CD4-positive, alpha-beta T cell treated with Interleukin-4 for 4 hours (primary cell): ENCODE data around the gene ZNF30.
"Not testable (repeated sequence)": the region's sequence is repeated elsewhere in the genome, so short reads cannot be mapped to it uniquely, and the experiment has no call there.

Experiments used
- DNase-seq: peaks from one replicate; pipeline ENCODE4 v3.0.0-alpha.2; 2020

ZNF30 gene

DNA sequence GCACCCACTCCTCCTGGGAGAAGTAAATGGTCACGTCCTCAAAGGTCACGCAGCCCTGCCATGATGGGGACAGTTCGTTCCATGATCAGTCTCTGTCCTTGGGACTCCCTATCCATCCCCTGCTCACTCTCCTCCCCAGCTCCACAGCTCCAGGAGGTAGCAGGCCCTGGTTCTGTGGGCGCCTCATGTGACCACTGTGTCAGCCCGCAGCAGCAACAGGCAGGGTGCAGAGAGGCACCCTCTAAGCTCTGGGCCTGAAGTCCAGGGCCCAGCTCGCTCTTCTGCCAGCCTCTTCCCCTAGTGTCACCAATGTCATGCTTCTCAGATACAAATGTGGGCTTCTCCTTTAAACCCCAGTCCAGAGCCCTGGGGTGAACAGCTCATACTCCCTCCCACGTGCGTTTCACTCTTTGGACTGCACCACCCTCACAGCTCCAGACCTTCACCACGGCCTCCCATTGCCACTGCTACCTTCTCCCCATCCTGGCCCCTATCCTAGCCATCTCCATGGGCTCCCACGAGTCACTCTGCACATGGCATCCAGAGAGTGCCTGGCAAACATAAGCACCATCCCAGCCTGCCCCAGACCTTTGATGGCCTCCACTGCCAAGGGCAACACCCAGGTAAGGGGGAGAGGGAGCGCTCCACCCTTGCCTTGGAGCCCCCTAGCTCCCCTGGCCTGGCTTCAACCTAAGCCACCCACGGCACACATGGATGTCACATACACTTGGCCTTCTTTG, 34.4 kb downstream of the ZNF30 start:
- DNase-seq, result no peak

DNA sequence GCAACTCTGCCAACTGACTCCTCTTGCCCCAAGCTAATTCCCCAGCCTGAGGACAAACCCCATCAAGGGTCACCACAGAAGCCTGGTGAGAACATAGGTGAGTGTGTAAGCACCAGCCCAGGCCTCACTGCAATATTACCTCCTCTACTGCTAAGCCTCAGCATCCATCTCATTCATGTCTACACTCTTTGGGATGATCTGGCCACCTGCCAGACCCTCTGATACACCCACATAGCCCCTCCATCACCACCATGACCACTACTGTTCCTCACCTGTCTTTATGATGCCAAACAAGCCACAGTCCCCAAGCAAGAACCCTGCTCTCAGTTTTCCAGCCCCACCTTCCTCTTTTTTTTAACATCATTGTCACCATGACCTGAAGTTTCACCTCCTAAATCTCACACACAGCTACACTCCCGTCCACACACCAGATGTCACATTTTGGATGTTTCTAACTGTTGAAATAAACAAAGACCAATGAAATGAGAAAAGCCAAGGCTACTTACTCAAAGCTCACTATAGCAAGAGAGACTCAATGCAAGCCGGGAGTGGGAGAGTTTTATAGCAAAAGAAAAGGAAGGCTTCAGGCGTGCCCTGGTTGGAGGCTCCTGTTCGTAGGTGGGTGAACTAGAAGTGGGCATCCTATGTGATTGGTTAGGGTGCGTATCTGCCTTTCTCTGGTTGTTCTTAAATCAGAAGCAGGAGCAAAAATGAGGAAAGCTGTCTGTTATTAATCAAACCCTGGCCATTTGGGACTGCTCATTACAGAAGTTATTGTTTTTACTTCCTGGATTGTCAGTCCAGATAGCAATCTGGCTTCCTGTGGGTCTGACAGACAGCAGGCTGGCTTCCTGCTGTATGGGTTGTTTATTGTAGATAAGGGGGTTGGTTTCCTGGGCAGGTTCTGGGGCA, 35.3 kb downstream of the ZNF30 start:
- DNase-seq, result peak; percentile 52

DNA sequence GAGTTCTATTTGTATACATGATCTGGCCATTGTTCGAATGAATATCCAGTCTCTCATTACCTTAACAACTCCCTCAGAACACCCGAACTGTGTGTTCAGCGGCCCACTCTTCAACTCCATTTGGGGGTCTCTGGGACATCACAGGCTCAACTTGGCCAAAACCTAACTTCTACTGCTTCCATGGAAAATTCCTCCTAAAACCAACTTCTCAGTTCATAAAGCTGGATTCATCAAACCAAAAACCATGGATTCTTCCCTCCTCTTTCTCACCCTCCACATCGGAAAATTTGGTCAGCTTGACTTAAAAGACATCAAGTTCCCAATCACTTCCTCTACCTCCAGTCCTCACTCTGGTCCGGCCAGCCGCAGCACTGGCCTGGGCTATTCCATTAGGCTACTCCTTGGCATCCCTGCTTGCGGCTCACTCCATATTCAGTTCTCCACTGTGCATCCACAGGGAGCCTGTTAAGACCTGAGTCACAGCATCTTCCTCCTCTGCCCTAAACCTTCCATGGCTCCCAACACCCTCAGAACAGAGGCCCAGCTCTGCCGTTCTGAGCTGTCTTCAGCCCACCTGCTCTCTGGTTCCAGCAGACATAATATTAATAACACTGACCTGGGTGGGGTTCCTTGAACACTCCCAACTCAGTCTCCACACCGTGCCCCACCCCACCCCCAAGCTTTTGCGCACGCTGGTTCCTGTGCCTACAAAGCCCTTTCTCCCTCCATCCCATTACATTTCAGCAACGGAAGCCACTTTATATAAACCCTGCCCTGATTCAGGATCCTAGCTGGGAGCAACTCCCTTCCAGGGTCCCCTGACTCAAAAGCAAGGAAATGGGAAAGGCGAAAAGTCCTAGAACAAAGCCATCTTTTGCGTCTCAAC, 36.2 kb downstream of the ZNF30 start:
- no peak for DNase-seq

DNA sequence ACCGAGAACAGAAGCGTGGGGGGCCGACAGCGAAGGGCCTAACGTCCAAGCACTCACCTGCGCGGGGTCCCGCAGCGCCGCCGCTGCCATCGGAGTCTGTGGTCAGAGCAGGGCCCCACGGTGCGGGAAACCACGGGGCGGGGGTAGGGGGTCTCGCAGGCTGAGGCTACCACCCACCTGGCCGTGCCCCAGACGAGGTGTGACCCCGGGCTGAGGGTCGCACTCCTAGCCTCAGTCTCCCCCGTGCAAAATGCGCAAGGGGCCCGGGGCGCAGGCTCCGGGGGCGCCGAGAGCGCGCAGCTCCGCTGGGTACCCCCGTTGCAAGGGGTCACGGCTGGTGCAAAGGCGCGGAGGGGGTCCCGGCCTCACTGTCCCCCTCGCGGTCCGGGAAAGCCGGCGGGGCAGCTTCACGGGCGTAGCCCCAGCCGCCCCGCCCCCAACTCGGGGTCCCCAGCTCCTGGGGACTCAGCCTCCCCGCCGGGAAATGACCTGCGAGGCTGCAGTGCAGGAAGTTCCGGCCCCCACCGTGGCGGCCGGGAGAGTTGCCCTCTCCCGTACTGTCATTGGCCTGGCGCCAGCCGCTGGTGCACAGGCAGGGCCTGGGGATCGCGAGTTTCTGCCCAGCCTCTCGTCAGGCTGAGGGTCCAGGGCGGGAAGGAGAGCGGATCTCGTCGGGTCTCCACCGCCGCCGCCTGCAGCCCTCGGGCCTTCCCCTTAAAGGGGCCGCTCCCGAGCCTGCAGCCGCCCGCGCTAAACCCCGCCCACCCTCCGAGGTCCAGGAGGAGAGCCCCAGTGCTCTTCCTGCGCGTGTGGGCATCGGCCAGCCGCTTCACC, 37.1 kb downstream of the ZNF30 start, which contains the start of gene ZNF792:
Gene ZNF792 (minus strand): TSS at position 657 of the 834 bp plus-strand sequence. CDS start 567 bp downstream, at position 90.
- peak; percentile 24 for DNase-seq

DNA sequence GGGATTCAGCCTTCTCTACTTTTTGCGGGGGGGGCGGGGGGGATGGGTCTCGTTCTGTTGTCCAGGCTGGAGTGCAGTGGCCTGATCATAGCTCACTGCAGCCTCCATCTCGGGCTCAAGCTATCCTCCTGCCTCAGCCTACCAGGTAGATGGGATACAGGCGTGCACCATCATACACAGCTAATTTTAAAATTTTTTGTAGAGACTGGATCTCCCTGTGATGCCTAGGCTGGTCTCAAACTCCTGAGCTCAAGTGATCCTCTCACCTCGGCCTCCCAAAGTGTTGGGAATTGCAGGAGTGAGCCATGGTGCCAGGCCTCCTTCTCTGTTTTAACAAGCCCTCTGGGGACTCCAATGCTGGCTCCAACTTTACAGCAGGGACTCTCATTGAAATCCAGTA, 37.9 kb downstream of the ZNF30 start:
- DNase-seq, result no peak

DNA sequence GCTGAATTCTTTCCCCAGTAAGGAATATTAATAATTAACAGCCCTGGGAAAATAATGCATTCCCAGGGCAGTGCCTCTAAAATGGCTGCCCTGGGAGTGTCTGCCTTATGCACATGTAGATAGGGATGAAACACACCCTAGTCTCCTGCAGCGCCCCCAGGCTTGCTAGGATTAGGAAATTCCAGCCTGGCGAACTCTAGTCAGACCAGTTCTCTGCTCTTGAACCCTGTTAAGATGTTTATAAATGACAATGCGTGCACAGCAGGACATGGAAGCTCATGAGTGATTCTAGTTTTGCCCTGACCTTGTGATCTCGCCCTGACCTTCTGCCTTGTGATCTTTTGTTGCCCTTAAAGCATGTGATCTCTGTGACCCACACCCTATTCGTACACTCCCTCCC, 38.8 kb downstream of the ZNF30 start:
- not testable (repeated sequence) for DNase-seq

DNA sequence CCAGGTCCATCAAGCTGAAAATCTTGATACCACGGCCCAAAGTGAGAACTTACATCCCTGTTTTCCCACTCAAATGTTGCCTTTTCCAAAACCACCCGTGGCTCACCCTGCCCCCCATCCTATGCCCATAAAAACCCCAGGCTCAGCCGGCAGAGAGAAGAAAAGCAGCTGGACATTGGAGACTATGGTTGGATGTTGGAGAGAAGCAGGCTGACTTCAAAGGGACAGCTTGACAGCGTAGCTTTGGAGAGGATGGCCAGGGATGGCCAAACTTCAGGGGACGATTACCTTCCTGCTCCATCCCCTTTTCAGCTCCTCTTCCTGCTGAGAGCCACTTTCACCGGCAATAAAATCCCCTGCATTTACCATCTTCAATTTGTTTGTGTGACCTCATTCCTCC, 40.8 kb downstream of the ZNF30 start:
- no peak for DNase-seq

DNA sequence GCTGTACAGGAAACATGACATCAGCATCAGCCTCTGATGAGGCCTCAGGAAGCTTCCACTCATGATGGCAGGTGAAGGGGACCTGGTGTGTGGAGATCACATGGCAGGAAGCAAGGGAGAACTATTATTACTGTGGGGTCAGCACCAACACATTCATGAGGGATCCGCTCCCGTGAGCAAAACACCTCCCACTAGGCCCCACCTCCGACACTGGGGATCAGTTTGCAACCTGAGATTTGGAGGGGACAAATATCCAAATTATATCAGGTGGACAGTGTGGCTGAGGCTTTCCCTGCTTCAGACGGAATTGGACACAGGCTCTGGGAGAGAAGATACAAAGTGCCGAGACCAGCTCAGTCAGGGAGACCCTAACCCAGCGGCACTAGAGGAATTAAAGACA, 43.0 kb downstream of the ZNF30 start:
- no peak for DNase-seq

DNA sequence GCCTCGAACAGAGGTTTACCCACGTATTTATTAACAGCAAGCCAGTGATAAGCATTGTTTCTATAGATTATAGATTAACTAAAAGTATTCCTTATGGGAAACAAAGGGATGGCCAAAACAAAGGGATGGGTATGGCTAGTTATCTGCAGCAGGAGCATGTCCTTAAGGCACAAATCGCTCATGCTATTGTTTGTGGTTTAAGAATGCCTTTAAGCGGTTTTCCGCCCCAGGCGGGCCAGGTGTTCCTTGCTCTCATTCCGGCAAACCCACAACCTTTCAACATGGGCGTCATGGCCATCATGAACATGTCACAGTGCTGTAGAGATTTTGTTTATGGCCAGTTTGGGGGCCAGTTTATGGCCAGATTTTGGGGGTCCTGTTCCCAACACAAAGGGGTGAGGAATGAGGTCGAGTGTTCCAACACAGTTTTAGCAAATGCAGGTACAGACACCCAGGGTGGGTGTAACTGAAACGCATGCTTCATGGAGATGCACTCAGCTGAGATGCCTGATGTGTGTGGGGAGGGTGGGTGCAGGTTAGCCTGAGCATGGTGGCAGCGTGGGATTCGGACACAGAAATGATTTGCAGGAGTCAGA, 43.6 kb downstream of the ZNF30 start:
- not testable (repeated sequence) for DNase-seq

DNA sequence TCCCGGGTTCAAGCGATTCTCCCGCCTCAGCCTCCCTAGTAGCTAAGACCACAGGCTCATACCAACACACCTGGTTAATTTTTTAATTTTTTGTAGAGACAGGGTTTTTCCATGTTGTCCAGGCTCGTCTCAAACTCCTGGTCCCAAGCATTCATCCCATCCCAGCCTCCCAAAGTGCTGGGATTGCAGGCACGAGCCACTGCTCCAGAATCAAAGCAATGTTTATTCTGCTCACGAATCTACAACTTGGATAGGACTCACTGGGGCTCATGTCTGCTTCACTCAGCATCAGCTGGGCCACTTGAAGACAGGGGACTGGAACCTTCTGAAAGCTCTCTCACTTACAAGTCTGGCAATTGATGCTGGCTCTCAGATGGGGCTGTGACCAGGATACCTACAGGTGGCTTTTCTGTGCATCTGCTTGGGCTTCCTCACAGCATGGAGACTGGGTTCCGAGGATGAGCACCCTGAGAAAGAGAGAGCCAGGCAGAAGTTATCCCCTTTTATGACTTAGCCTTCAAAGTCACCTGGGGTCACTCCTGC, 45.5 kb downstream of the ZNF30 start:
- DNase-seq, result no peak

DNA sequence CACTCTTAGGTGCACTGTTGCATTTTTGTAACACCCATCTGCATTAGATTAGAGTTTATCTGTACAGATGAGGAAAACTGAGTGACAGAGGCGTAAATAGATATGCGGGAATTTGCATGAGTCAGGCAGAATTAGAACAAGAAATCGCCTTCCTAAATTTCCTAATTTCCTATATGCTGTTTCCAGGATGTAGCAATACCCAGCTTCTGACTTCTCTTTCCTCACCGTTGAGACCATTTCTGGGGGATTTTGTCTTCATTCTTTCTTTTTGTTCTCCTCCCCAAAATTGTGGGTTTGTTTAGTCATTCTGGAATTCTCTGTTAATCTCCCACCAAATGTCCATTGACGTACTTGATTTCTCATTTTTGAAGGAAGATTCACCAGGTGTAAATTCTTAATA, 47.9 kb downstream of the ZNF30 start:
- DNase-seq, result no peak

DNA sequence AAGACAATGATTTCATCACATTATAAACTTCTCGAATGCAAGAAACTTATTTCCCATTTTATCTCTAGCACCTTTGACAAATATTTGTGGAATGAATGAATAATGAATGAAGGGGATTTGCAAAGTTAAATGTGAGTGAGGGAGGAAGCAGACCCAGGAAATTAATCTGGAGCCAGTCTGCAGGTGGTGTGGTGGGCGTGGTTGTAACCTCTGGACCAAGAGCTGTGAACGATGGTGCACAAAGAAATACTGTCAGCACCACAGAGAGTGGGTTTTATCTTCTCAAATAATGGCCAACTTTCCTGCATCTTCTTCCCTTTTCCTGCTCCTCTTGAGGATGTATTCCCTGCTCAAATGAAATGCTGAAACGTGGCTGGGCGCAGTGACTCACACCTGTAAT, 48.4 kb downstream of the ZNF30 start:
- DNase-seq, result no peak

DNA sequence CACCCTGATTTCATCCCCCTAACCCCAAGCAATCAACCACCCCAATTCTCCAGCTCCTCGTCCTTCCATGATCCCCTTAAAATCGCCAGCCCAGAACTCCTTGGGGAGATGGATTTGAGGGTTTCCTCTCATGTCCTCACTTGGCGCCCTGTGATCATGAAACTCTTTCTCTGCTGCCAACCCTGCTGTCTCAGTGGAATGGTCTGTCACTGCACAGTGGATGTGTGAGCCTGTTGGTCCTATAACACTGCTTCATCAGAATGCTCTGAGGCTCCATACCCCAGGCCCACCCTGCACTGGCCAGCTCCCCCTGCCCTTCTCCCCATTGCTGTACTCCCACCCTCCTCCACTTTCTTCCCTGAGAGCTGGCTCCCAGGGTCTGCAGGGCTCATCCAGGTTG, 49.9 kb downstream of the ZNF30 start:
- DNase-seq, result no peak

DNA sequence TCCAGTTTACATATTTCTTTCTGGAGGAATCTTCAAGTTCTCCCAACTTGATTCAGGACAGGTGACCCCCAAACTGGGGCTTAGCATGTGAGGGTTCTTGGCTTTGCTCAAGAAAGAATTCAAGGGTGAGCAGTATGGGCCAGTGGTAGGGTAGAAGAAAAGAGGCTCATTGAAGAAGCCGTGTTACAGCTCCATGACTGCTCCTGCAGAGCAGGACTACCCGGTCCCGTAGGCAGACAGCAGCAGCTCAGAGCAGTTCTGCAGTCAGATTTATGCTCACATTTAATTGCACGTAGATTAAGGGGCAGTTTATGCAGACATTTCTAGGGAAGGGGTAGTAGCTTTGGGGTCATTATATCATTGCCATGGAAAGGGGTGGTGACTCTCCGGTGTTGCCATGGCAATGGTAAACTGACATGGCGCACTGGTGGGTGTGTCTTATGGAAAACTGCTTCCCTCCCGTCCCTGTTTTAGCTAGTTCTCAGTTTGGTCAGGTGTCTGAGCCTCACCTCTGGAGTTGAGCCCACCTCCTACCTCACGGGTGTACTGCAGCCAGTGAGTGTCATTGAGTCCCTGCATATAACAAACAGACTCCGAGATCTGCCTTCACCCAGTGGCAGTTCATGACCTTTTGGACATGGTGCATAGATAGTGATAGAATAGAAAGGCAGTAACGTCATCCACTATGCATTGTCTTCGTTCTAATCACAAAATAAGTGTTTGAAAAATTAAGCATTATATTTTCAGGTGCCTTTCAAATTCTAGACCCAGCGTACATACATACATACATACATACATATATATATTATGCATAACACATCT, 53.3 kb downstream of the ZNF30 start:
- DNase-seq, result no peak

DNA sequence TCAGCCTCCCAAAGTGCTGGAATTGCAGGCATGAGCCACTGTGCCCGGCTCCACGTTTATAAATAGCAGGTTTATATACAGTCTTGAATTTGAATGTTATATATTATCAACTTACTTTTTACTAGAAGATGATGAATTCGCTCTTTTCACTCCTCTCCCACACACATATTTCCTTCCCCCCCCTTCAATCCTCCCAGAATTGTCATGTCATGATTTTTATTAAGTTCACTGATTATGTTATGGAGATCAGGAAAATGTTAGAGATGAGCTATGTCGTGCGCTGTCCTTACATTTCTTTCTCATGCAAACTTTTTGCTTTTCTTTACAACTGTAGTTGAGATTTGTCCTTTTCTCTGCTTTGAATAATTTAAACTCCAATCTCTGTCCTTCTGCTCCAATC, 55.6 kb downstream of the ZNF30 start:
- DNase-seq, result no peak

DNA sequence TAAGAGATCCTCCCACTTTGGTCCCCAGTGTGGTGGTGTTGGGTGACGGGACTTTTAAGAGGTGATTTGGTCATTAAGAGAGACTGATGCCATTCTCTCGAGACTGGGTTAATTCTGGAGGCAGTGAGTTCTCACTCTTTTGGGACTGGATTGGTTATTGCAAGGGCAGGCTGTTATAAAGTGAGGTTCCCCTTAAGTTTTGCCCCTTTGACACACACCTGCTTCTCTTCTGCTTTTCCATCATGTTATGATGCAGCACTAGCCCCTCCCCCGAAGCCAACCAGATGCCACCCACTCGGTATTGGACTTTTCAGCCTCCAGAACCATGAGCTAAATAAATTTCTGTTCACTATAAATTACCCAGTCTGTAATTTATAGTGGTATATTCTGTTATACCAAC, 57.1 kb downstream of the ZNF30 start:
- no peak for DNase-seq

DNA sequence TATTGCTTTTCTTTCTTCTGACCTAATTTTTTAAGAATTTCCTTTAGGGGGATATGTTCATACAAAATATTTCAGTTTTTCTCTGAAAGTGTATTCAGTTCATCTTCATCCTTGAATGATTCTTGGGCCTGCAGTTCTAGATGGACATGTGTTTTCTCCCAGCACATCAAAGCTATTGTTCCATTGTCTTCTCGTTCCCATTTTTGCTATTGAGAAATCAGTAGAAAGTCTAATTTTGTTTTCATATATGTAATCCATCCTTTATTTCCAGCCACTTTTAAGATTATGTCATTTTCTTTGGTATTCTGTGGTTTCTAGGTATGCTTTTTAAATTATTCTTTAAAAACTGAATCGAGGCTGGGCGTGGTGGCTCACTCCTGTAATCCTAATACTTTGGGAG, 57.6 kb downstream of the ZNF30 start:
- no peak for DNase-seq

DNA sequence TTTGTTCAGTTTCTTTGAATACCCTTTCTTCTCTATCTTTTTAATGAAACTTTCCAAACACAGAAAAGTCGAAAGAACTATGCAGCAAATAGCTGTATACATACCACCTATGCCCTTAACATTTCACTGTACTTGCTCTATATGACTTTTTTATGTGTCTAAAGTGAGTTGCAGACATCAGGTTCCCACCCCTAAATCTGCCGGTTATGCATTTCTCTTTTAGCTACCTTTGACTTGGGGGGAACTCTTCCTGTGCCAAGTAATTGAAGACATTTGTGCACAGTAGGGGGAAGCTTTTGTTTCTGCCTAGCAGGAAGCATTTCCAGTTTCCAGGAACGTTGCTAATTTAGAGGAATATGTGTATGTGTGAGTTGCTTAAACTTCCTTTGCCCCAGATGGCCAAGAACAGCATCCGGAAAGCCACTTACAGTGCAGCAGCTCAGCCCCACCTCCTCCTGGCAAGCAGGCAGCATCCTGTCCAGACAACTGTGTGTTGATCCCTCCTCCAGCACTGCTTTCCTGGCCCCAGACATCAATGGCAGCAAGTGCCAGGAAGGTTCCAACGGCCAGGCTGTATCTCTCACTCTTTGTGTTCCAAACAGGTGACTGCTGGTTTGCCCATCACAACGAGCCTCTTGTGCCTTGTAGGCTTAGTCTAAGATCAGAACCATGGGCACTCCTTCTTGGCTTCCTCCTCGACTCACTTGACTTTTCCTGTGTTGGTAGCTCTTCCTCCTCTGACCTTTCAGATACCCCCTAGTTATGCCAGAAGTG, 58.7 kb downstream of the ZNF30 start:
- no peak for DNase-seq

DNA sequence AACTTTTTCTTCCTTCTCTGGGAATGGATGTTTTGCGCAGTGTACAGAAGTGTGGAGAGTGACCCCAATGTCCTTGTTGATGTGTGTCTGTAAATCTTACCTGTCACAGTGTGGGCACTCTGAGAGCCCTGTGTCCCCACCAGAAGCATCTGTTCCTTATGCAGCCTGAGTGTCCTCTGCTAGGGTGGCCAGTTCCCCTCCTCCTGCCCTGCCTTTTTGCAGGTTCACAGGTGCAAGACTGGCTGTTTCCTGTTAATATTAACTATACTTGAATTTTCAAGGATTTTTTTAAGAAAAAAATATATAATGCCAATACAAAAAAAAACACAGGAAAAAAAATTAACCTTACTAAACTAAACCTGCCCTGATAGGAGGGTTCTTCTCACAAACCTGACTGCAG, 61.4 kb downstream of the ZNF30 start:
- DNase-seq, result no peak

DNA sequence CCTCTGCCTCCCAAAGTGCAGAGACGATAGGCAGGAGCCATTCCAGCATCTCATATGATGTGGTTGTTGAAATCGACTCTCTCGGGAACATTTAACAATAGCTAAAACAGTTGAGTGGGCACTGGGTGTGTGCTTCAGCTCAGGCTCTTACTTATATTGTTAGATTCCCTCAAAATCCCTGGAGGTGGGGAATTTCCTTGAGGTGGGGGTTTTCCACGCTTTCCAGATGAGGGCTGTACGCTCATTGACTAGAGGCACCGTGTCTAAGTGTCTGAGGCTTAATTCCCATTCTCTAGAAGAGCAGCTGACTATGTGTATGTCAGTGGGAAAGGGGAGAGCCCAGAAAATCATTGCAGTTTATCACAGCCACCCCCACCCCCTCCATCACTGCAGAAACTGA, 62.6 kb downstream of the ZNF30 start:
- no peak for DNase-seq
